Measurements from ENCODE around the gene GPHN.

Gene GPHN

DNA sequence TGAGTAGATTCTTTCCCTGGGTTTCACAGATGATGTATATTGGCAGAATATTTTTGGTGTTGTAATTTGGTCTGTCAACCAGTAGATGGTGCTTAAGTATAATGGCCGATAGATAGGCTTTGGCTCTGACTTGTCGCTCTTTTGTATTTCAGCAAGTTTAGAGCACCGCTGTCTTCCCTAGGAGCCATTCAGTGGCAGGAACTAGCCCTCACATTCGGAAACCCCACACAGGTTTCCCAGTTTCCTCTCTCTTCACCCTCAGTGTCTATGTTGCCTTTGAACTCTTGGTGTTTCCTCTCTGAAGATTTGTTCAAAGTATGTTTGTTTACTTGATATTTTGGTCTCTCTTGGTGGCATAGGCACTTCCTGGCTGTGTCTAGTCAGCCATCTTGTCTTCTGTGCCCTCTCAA, 102.2 kb downstream of the GPHN start:
- no peak overlapping the region for H3K4me3 ChIP-seq (ENCODE audit: low read depth, low read length)
- TF ChIP-seq, protein P1, sequence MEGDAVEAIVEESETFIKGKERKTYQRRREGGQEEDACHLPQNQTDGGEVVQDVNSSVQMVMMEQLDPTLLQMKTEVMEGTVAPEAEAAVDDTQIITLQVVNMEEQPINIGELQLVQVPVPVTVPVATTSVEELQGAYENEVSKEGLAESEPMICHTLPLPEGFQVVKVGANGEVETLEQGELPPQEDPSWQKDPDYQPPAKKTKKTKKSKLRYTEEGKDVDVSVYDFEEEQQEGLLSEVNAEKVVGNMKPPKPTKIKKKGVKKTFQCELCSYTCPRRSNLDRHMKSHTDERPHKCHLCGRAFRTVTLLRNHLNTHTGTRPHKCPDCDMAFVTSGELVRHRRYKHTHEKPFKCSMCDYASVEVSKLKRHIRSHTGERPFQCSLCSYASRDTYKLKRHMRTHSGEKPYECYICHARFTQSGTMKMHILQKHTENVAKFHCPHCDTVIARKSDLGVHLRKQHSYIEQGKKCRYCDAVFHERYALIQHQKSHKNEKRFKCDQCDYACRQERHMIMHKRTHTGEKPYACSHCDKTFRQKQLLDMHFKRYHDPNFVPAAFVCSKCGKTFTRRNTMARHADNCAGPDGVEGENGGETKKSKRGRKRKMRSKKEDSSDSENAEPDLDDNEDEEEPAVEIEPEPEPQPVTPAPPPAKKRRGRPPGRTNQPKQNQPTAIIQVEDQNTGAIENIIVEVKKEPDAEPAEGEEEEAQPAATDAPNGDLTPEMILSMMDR (IDR thresholded peaks at IDR 0.05; ENCODE audit: low read depth, low read length, missing control alignments): peak; percentile 59
- DNase-seq (ENCODE audit: low read depth): no peak

DNA sequence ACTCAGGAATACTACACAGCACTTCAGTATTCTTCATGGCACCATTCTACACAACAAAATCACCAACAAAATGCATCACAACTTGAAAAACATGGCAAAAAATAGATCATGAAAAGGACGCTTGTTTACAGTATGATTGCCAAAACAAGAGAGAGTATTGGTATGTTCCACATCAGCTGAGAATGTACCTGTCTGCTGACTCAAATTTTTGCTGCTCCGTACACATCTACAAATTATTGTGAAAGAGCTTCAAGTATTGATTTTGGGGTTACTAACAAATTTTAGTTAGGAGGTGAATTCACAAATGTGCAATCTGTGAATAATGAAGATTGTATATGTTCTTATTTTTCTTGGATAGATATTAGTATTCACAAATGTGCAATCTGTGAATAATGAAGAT, 105.4 kb downstream of the GPHN start:
- no peak for DNase-seq (ENCODE audit: low read depth)
- no peak overlapping the region for H3K4me3 ChIP-seq (ENCODE audit: low read depth, low read length)

DNA sequence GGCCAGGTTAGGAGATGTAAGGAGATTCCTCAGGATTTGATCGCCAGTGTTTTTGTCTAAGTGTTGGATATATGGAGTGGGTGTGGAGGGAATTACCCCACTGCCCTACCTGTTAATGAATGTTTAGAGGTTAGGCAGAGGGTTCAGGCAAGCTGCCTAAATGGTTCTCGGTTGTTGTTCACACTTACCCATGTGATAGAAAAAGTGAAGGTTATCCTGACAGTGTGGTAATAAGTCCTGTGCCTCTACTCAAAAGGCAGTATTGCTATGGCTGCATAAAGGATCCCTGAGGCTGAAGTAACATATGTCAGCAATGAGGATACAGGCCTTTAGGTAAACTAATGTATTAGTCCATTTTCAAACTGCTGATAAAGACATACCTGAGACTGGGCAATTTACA, 112.0 kb downstream of the GPHN start:
- no peak overlapping the region for H3K4me3 ChIP-seq (ENCODE audit: low read depth, low read length)
- TF ChIP-seq, protein P1 (IDR thresholded peaks at IDR 0.05; ENCODE audit: low read depth, low read length, missing control alignments): no peak
- no peak for DNase-seq (ENCODE audit: low read depth)

More for the DNA sequence above, 105.4 kb downstream of the GPHN start:
- TF ChIP-seq, protein P1 (IDR thresholded peaks at IDR 0.05; ENCODE audit: low read depth, low read length, missing control alignments): no peak

DNA sequence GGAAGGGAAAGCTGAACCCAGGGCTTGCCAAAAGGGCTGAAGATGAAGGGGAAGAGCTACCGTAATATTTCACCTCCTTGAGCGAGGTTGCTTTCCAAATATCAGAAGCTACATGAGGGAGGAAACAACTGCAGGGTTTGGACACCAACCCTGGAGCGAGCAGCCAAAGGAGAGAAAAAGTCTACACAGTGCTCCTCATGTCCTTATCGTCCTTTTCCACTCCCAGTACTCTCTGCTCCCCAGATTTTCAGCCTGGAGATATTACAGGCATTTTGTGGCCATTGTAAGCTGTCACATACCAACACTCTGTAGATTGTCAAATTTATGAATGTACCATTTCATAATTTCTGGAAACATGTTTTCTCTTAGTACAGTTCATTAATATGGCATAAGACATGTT, 115.9 kb downstream of the GPHN start:
- H3K4me3 ChIP-seq (ENCODE audit: low read depth, low read length): no peak overlapping the region
- DNase-seq (ENCODE audit: low read depth): no peak
- TF ChIP-seq, protein P1 (IDR thresholded peaks at IDR 0.05; ENCODE audit: low read depth, low read length, missing control alignments): no peak

DNA sequence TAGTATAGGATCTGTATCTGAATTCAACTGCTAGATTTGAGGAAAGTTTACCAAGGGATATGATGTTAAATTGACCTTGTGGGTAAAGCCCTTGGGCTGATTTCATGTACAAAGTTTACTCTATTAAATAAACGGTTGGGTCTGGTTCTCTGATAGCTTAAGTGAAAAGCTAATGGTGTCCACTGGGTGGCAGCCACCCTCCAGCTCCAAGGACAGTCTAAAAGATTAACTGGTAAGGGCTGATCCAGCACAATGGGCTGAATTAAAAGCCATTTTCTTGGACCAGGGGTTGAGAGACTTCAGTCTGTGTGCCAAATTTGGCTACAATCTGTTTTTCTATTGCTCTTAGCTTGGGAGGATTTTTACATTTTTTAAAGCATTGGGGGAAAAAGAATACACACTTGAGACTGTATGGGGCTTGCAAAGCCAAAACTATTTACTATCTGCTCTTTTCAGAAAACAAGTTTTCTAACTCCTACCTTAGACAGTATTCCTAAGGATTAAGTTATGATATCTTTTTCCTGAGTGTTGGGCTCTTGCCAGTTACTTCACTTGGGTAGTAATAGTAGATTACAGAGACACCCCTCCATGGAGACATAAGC, 116.5 kb downstream of the GPHN start:
- TF ChIP-seq, protein P1 (IDR thresholded peaks at IDR 0.05; ENCODE audit: low read depth, low read length, missing control alignments): peak; percentile 57
- no peak overlapping the region for H3K4me3 ChIP-seq (ENCODE audit: low read depth, low read length)
- peak; percentile 24 for DNase-seq (ENCODE audit: low read depth)

DNA sequence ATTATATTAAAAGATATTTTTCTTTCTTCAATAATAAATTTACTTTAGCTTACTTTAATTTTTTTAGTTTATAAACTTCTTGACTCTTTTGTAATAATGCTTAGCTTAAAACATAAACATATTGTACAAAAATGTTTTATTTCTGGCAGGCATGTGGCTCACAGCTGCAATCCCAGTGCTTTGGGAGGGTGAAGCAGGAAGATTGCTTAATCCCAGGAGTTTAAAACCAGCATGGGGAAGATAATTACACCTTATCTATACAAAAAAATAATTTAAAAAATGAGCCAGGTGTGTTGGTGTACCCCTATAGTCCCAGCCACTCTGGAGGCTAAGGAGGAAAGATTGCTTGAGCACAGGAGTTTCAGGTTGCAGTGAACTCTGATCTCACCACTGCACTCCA, 120.7 kb downstream of the GPHN start:
- DNase-seq (ENCODE audit: low read depth): no peak
- TF ChIP-seq, protein P1 (IDR thresholded peaks at IDR 0.05; ENCODE audit: low read depth, low read length, missing control alignments): no peak
- no peak overlapping the region for H3K4me3 ChIP-seq (ENCODE audit: low read depth, low read length)

DNA sequence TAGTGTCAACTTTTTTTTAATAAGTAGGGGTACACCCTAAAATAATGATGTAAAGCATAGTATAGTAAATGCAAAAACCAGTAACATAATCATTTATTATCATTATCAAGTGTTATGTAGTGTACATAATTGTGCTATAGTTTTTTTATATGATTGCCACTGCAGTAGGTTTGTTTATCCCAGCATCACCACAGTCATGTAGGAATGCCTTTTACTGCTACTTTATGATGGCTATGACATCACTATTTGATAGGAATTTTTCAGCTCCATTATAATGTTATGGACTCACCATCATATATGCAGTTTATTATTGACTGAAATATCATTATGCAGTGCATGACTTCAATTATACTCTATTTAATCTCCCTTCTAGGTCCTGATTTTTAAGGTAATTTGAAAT, 121.6 kb downstream of the GPHN start:
- H3K4me3 ChIP-seq (ENCODE audit: low read depth, low read length): no peak overlapping the region
- DNase-seq (ENCODE audit: low read depth): no peak
- TF ChIP-seq, protein P1 (IDR thresholded peaks at IDR 0.05; ENCODE audit: low read depth, low read length, missing control alignments): no peak

All from GM12864 (cell line).